Measurements from ENCODE around the gene SERF1A.
"Not testable (repeated sequence)": the region's sequence is repeated elsewhere in the genome, so short reads cannot be mapped to it uniquely, and the experiment has no call there.

SERF1A gene

GRCh38 chr5:70900533-70901271 is at the start of gene SERF1A:
Gene SERF1A, plus strand, starts transcription at chr5:70900669. Its CDS starts 201 bp downstream, at chr5:70900870.
- not testable (repeated sequence) for H3K36me3 Mint-ChIP-seq, H3K4me1 Mint-ChIP-seq, H3K9me3 Mint-ChIP-seq, H3K4me3 Mint-ChIP-seq, H3K27me3 Mint-ChIP-seq, H3K27ac Mint-ChIP-seq

GRCh38 chr5:70866778-70867177 is 33.7 kb upstream of the SERF1A start:
- H3K36me3 Mint-ChIP-seq, H3K27me3 Mint-ChIP-seq, H3K9me3 Mint-ChIP-seq, H3K4me1 Mint-ChIP-seq, H3K4me3 Mint-ChIP-seq, H3K27ac Mint-ChIP-seq: not testable (repeated sequence)

GRCh38 chr5:70870626-70871025 is 29.8 kb upstream of the SERF1A start:
- not testable (repeated sequence) for H3K9me3 Mint-ChIP-seq, H3K4me1 Mint-ChIP-seq, H3K36me3 Mint-ChIP-seq, H3K4me3 Mint-ChIP-seq, H3K27ac Mint-ChIP-seq, H3K27me3 Mint-ChIP-seq

GRCh38 chr5:70896076-70896475 is 4.4 kb upstream of the SERF1A start:
- not testable (repeated sequence) for H3K27ac Mint-ChIP-seq, H3K4me1 Mint-ChIP-seq, H3K9me3 Mint-ChIP-seq, H3K27me3 Mint-ChIP-seq, H3K4me3 Mint-ChIP-seq, H3K36me3 Mint-ChIP-seq

GRCh38 chr5:70901272-70901571 is 753 bp downstream of the SERF1A start:
- H3K27me3 Mint-ChIP-seq, H3K4me3 Mint-ChIP-seq, H3K36me3 Mint-ChIP-seq, H3K4me1 Mint-ChIP-seq, H3K9me3 Mint-ChIP-seq, H3K27ac Mint-ChIP-seq: not testable (repeated sequence)

GRCh38 chr5:70906624-70907023 is 6.2 kb downstream of the SERF1A start:
- not testable (repeated sequence) for H3K4me3 Mint-ChIP-seq, H3K36me3 Mint-ChIP-seq

GRCh38 chr5:70916829-70917228 is 16.4 kb downstream of the SERF1A start:
- not testable (repeated sequence) for H3K4me1 Mint-ChIP-seq, H3K27ac Mint-ChIP-seq, H3K9me3 Mint-ChIP-seq, H3K36me3 Mint-ChIP-seq, H3K4me3 Mint-ChIP-seq, H3K27me3 Mint-ChIP-seq

More at GRCh38 chr5:70906624-70907023, 6.2 kb downstream of the SERF1A start:
- H3K9me3 Mint-ChIP-seq, H3K4me1 Mint-ChIP-seq, H3K27me3 Mint-ChIP-seq, H3K27ac Mint-ChIP-seq: not testable (repeated sequence)

GRCh38 chr5:70925211-70925562 is 24.7 kb downstream of the SERF1A start:
- not testable (repeated sequence) for H3K36me3 Mint-ChIP-seq, H3K27ac Mint-ChIP-seq, H3K4me1 Mint-ChIP-seq, H3K27me3 Mint-ChIP-seq, H3K9me3 Mint-ChIP-seq, H3K4me3 Mint-ChIP-seq

- H3K4me1 Mint-ChIP-seq, H3K27ac Mint-ChIP-seq, H3K4me3 Mint-ChIP-seq, H3K27me3 Mint-ChIP-seq, H3K9me3 Mint-ChIP-seq, H3K36me3 Mint-ChIP-seq: not testable (repeated sequence)
These were observed 31.4 kb downstream of the SERF1A start for GRCh38 chr5:70931709-70932368.

- not testable (repeated sequence) for H3K36me3 Mint-ChIP-seq, H3K4me1 Mint-ChIP-seq, H3K27me3 Mint-ChIP-seq, H3K27ac Mint-ChIP-seq, H3K4me3 Mint-ChIP-seq, H3K9me3 Mint-ChIP-seq
These were observed 32.1 kb downstream of the SERF1A start for GRCh38 chr5:70932560-70932959.

GRCh38 chr5:70953068-70953467 is 52.6 kb downstream of the SERF1A start:
- not testable (repeated sequence) for H3K4me1 Mint-ChIP-seq, H3K9me3 Mint-ChIP-seq, H3K27me3 Mint-ChIP-seq, H3K4me3 Mint-ChIP-seq, H3K27ac Mint-ChIP-seq, H3K36me3 Mint-ChIP-seq
